ENCODE data around the gene C1QC.

C1QC gene

DNA sequence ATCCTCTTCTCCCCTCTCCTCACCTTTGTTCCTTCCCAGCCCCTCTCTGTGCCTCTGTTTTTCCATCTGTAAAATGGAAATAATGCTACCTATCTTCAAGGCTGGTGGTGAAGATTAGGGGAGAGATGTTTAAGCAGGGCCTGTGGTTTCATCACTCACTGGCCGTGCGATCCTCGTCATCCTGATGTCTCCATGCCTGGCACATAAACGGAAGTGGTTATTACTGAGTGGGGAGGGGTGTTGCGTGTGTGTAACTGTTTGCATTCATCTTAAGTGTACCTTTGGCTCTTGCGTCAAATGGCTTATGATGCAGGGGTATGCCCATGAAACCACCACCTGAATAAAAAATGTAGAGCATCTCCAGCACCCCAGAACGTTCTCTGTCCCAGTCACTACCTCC is 24.2 kb upstream of the C1QC start:
- ATAC-seq (no peak), DNase-seq (no peak)

DNA sequence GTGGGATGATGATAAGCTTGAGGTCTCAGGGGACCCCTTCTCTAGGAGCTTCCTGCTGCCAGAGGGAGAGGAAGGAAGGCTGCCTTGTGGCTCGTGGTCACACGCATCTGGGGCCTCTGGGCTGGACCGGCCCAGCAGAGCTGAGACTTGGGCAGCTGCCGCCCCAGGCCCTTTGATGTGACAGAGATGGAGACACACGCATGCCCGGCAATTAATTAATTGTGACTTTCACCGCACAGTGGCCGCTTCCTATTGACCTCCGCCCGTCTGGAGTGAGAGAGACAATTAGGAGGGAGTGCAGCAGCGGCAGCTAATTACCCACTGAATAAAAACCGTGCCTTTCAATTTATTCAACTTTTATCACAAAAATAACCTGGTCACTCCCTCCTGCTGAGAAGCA is 23.6 kb upstream of the C1QC start:
- DNase-seq, result no peak

DNA sequence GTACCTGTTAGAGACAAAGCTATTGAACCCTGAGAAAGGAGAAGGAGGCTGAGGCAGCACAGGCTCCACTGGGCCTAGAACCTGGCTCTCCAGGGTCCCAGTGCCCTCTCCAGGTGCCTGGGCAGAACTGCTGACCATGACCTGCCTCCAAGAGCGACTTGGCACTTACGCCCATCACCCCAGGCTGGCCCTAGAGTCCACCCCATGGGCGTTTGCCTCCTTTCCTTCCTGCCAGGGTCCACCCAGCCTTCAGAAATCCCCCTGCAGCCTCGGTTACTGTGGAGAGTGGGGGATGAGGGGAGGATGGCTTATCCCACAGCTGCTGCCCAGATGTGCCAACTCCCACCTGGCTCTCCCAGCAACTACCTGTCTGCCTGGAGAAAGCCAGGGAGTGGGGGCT is 21.7 kb upstream of the C1QC start:
- no peak for ATAC-seq
- no peak for DNase-seq

More for the DNA sequence above, 23.6 kb upstream of the C1QC start:
- no peak for ATAC-seq

DNA sequence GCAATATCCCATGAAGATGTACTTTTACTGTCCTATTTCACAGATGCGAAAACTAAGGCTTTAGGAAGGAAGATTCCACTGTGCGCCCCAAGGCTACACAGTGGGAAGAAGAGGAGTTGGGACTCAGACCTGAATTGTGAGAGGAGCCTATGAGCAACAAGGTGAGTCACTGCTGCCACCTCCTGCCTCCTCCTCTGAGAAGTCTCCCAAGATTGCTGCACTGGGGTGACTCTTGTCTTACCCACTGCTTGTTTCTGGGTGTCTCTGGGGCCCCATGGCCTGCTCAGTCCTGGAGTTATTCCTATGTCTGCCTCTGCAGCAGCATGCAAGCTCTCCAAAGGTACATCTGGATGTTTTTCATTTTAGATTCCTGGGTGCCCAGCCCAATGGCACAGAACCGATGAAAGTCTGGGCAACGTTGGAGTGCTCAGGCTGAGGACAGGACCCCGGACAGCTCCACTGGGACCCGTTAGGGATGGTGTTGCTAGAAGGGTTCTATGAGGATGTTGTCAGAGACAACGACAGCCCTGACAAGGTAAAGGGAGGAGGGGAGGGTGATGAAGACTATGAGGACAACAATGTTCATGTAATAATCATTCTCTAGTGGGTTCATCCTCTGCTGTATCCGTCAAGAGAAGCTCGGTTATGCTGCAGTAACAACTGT is 18.0 kb upstream of the C1QC start:
- ATAC-seq, result no peak
- DNase-seq, result no peak

DNA sequence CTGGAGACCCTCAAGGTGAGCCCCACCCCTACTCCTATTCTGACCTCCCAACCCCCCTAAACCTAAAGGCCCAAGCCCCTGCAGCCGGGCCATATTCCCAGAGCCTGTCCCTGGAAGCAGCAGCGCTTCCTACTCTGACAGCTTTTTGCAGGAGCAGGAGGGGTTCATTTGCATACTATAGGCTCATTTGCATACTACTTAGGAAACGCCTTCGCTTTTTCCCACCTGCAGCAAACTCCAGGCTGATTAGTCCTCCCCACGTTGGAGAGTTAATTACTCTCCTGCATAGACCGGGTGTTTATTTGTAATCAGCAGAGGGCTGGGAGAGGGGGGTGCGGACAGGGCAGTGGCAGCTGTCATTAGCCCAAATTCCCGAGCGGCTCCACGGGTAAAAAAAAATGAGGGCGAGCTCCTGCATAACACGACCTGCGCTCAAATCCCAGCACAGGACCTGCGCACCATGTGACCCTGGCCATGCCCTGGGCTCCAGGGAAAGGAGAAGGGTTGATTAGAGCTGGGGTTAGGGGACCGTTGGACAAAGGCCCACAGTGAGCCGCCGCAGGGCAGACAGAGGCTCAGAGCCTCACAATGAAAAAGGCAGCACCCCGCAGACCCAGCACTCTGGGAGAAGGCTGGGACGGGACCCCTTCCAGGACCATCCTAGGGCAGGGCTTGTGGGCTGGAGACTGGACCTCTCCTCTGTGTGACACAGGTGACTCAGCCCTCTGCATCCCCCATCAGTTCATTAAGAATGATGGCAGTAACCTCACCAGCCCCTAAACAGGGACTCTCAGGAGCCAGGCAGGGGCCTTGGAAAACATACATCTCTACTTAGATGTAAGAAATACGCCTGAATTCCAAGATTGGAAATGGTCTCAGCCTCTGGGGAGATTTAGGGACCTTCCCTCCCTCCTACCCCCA is 16.9 kb upstream of the C1QC start:
- DNase-seq, result no peak
- ATAC-seq, result no peak

DNA sequence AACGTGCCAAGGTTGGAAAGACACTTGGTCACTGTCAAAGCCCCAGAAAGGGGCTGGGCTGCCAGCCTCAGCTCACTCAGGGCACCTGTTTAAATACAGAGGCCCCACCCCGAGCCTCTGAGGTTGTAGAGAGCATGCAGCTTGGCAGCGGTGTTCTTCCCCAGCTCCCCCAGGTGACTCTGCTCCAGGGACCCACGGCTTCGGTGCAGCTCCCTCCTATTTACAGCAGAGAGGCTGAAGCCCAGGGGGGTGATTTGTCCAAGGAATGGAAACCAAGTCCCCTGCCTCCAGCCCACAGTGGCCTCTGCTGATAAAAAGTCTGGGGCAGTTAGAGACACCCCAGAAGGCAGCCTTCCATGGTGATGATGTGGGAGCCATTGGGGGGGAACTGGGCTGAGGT is 16.1 kb upstream of the C1QC start:
- ATAC-seq (no peak), DNase-seq (no peak)

DNA sequence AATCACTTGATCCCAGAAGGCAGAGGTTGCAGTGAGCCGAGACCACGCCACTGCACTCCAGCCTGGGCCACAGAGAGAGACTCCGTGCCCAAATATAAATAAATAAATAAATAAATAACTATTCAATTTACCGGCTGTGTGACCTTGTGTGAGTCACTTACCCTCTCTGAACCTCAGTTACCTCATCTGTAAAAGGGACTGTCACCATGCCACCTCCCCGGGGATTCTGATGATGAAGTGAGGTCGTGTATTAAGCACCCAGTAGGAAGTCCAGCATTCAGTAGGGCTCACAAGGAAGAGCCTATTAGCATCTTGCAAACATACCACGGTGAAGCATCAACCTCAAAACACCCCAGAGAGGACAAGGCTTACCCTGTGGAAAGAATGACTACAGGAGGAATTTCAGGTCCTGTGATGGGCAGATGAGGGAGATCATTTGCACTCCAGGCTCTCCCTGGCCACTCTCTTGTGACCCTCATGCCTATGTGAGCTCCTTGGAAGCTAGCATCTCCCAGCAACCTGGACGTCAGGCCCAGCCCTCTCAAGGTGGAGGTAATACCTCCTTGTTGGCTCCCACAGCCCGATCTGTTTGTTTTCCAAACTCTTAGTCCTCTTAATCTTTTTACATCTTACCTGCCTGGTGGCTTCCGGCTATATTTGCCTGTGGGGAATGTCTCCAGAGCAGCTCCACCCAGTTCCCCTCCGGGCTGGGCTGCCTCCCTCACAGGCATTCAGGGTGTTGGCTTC is 14.6 kb upstream of the C1QC start:
- ATAC-seq (no peak), DNase-seq (no peak)

DNA sequence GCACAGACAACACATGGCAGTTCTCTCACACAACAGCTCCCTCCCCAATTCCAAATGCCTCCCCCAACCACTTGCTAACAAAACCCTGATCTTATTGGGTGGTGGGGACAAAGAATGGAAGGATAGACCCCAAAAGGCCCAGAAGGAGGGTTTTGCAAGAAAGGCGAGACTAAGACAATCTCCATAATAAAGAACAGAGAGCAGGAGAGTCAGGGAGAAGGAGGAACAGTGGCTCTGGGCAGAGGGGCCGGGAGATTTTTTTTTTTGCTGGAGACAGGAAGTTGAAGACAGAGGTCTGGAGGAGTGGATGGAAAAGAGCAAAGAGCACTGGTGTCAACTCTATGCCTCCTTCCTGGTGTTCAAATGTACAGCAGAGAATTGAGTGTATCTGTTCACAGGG is 13.5 kb upstream of the C1QC start:
- no peak for ATAC-seq
- DNase-seq, result no peak

DNA sequence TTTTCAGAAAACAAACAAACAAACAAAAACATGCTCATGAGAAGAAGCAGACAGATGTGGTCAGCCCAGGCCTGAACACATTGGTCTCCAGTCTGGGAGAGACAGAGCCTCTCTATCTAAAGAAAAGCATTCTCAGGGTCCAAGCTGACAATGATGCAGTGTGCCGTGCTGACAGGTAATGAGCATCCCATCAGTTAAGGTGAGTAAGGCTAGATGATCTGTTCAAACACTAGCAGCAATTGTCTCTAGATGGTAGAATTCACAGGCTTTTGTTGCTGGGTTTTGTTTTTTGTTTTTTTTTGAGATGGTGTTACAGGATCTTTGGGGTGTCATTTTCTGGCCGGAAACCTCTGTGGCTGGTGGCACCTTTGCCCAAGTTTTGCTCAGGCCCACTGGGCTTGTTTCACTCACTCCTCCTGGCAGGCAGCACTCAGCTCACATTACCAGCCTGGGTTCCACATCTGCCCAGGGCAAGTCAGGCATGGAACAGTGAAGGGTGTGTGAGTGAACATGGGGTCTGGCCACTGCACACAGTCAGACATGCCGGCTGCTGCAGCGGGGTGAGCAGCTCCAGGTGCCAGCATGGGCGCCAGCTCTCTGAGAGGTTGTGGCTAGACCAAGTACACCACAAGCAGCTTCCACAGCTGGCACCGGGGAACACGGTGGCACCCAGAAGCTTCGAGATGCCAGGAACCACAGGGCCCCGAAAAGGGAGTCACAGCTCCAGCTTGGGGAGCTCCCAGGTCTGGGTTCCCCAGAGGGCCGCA is 9.6 kb upstream of the C1QC start:
- ATAC-seq (no peak), DNase-seq (no peak)

DNA sequence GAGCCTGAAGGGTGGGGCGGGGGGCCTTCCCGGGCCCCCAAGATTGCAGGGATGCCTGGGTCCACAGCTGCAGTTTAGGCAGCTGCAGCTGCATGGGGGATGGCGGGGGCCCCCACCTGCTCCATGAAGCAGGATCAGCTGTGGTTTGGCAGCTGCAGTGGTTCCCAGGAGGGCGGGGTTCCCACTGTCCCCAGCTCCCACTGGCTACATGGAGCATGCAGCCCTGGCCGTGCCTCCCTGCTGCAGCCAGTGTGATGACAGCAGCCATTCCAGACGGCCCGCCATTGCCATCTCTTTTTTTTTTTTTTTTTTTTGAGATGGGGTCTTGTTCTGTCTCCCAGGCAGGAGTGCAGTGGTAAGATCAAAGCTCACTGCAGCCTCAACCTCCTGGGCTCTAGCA is 8.0 kb upstream of the C1QC start:
- ATAC-seq, result no peak
- DNase-seq, result no peak

DNA sequence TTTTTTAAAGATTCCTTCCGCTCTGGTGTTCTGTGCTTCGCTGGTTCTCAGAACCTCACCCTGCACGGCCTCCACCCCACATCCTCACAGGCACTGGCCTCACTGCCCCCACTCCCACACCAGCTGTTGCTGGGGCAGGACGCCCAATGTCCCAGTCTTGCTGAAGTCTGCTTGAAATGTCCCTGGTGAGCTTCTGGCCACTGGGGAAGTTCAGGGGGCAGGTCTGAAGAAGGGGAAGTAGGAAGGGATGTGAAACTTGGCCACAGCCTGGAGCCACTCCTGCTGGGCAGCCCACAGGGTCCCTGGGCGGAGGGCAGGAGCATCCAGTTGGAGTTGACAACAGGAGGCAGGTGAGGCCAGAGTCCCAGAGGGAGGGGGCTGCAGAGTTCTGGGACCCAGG is 7.1 kb upstream of the C1QC start, which contains the start of gene C1QA:
TSS of gene C1QA (plus strand) at position 276 of the 400 bp plus-strand sequence. CDS start 989 bp downstream, outside the sequence.
- no peak for DNase-seq
- ATAC-seq, result no peak

DNA sequence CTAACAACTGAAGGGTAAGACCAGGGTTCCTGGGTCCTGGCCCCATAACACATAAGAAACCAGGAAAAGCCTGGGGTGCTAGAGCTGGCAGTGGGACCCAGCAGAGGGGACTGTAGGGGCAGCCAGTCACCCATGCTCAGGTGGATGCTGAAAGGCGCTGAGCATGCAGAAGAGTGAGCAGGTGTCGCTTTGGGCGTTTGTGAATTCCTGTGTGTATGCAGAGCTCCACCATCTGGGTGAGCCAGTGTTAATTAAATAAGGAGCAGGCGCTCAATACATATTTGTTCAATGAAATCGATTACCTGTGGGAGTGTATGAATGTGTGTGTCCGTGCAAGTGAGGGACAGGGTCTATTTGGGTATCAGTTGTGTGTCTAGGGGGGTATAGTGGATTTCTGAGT is 6.5 kb upstream of the C1QC start:
- DNase-seq, result no peak
- no peak for ATAC-seq

DNA sequence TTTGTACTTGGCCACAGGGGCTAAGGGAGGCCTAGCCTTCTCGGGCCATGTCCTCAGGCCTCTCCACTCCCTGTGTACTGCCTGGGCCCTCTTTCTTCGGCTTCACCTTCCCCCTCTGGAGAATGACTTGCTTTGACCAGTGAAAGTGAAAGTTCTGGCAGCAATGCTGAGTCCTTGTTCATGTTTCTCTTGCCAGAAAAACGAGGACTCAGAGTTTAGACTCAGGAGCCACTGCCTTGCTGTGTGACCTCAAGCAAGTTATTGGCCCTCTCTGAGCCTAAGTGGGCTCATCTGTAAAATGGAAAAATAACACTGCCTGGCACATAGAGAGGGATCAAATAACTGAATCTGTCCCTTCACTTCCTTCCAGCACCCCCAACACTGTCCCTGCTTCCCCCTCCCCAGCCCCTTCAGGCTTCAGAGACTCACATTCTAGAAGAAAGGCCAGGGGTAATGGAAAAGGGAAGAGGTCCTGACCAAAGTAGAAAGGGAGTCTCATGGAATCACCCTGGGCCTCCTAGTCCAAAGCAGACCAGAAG is 5.5 kb upstream of the C1QC start:
- no peak for ATAC-seq
- no peak for DNase-seq

DNA sequence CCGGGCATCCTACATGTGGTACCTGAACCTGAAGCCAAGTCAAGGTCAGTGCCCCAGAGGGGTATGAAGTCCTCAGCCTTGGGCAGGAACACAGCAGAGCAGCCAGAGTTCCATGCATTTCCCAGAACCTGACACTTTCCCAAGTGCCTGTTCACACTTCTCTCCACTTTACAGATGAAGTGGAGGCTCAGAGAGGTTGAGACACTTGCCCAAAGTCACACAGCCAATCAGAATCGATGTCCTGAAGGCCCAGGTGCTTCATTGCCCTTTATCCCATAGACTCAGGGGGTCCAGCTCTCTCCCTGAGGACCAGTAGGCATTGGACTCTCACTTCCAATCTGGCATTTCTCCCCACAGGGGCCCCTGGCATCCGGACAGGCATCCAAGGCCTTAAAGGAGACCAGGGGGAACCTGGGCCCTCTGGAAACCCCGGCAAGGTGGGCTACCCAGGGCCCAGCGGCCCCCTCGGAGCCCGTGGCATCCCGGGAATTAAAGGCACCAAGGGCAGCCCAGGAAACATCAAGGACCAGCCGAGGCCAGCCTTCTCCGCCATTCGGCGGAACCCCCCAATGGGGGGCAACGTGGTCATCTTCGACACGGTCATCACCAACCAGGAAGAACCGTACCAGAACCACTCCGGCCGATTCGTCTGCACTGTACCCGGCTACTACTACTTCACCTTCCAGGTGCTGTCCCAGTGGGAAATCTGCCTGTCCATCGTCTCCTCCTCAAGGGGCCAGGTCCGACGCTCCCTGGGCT is 4.8 kb upstream of the C1QC start:
- ATAC-seq (no peak), DNase-seq (no peak)

DNA sequence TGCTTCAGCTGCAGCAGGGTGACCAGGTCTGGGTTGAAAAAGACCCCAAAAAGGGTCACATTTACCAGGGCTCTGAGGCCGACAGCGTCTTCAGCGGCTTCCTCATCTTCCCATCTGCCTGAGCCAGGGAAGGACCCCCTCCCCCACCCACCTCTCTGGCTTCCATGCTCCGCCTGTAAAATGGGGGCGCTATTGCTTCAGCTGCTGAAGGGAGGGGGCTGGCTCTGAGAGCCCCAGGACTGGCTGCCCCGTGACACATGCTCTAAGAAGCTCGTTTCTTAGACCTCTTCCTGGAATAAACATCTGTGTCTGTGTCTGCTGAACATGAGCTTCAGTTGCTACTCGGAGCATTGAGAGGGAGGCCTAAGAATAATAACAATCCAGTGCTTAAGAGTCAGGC is 4.1 kb upstream of the C1QC start:
- no peak for ATAC-seq
- no peak for DNase-seq

DNA sequence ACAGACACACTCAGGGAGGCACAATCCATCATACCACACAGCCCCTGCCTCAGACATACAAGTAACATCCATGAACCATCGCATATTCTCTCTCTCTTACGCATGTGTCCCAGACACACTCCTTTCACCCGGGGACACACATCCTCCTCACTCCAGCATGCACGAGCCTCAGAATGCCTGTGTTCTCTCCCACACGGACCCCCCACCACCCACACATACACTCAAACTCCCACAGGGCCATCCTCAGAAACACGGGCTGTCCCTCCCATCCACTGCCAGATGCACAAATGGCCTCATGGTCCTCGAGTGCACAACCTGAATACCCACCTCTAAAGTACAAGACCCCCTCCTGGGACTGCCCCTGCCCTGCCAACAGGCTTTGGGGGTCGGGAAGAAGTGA is 2.2 kb upstream of the C1QC start:
- DNase-seq (no peak), ATAC-seq (no peak)

DNA sequence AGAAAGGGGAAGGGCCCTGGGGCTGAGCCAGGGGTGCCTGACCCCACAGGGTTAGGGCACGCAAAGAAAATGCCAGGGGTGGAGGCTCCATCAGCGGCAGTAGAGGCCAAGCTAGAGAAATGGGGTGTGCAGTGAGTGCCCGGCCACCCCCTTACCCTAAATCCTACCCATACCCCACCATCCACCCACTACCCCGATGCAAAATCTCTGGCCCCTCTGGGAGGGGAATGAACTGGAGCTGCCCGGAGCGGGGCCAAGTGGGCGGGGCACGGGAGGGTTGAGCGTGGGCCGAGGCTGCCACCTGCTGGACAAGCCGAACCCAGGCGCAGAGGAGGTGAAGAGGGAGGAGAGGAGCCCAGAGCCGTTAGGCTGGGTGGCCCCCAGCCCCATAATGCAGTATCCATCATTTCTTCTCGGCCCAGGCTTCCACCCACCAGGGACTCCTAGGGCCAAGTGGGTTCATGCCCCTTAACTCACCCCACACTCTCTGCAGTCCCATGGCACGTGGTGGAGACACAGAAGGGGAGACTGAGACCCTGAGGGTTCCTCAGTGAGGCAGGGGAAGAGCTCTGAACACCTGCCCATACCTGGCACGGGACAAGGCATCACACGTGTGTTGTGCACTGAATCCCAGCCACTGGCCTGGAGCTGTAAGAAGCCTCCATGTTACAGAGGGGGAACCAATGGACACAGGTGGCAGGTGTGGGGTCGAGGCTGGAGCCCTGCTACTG is 1.4 kb upstream of the C1QC start:
- ATAC-seq, result peak; percentile 61

DNA sequence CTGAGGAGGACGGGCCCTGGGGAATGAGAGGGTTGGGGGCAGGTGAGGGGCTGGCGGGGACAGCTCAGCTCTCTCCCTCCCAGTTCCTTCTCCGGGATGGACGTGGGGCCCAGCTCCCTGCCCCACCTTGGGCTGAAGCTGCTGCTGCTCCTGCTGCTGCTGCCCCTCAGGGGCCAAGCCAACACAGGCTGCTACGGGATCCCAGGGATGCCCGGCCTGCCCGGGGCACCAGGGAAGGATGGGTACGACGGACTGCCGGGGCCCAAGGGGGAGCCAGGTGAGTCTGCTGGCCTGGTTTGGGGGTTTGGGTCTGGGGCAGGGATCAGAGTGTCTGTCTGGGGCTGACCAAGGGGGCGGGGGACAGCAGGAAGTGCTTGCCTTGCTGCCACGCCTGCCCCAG is 495 bp downstream of the C1QC start:
- no peak for ATAC-seq

More for the DNA sequence above, 1.4 kb upstream of the C1QC start:
- DNase-seq, result peak; percentile 81

DNA sequence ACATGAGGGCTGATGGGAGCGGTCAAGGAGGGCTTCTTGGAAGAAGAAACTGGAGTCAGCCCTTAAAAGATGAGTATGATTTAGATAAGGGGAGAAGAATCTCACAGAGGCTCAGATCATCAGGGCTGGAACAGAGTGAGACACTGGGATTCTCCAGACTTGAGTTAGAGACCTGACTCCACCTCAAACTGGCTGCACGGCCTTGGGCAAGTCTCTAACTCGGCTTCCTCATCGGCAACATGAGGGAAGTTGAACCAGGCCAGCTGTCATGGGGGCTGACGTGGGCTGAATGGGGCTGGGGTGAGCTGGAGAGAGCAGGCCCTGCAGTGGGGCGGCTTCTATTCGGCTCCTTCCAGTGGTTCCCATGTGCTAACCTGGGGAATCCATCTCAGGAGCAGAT is 2.5 kb downstream of the C1QC start:
- DNase-seq (no peak), ATAC-seq (no peak)

More for the DNA sequence above, 495 bp downstream of the C1QC start:
- DNase-seq, result no peak

DNA sequence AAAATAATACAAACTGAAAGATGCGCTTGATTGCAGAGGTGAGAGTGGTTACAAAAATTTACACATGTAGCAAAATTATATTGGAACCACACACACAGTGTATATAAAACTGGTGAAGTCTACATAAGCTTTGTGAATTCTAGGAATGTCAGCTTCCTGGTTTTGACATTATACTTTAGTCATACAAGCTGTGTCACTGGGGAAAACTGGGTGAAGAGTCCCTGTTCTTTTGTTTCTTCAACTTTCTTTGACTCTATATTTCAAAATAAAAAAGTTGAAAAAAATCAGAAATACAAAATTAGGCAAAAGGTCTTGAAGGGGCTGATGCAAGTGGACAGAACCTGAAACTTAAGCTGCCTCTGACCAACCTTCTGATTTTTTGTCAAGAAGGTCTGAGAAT is 3.0 kb downstream of the C1QC start:
- DNase-seq, result no peak
- ATAC-seq, result no peak

Data from stimulated activated naive CD8-positive, alpha-beta T cell treated with anti-CD3 and anti-CD28 coated beads, Interleukin-15, Interleukin-2, amounts not matched to agents 100 U/mL and 50 U/mL, for 24 hours (primary cell).